Astrocyte of the spinal cord (primary cell): ENCODE data around the gene ABCA2.

Experiments
- DNase-seq: peaks from one replicate; pipeline ENCODE4 v3.0.0; 2011; ENCODE audit warnings: low read depth, low spot score
- H3K4me3 ChIP-seq: 2 replicates; pipeline ENCODE4 v1.5.1; 2011; ENCODE audit warnings: low read depth, mild to moderate bottlenecking, low read length, moderate library complexity
- in situ Hi-C: cut with HindIII; loops from 2 replicates; pipeline ENCODE4 v1.10.0; 2017; ENCODE audit warnings: low sequenced_read_pairs
- TF ChIP-seq, protein P1 (sequence below): IDR thresholded peaks from 2 replicates; pipeline ENCODE4 v1.5.1; 2012; ENCODE audit warnings: low read depth, mild to moderate bottlenecking, low read length, inconsistent platforms

The ABCA2 gene

GRCh38 chr9:137028263-137029057, 423 bp upstream of the ABCA2 start:
- TF ChIP-seq, protein P1, sequence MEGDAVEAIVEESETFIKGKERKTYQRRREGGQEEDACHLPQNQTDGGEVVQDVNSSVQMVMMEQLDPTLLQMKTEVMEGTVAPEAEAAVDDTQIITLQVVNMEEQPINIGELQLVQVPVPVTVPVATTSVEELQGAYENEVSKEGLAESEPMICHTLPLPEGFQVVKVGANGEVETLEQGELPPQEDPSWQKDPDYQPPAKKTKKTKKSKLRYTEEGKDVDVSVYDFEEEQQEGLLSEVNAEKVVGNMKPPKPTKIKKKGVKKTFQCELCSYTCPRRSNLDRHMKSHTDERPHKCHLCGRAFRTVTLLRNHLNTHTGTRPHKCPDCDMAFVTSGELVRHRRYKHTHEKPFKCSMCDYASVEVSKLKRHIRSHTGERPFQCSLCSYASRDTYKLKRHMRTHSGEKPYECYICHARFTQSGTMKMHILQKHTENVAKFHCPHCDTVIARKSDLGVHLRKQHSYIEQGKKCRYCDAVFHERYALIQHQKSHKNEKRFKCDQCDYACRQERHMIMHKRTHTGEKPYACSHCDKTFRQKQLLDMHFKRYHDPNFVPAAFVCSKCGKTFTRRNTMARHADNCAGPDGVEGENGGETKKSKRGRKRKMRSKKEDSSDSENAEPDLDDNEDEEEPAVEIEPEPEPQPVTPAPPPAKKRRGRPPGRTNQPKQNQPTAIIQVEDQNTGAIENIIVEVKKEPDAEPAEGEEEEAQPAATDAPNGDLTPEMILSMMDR = peak; percentile 48
- DNase-seq = no peak
- H3K4me3 ChIP-seq = peak overlapping the region; percentile 41
- in situ Hi-C loops = loop anchor here (25.0 kb wide), 1 partner anchor 91 kb away; the partner anchor contains the start of genes C8G and FBXW5

DNA sequence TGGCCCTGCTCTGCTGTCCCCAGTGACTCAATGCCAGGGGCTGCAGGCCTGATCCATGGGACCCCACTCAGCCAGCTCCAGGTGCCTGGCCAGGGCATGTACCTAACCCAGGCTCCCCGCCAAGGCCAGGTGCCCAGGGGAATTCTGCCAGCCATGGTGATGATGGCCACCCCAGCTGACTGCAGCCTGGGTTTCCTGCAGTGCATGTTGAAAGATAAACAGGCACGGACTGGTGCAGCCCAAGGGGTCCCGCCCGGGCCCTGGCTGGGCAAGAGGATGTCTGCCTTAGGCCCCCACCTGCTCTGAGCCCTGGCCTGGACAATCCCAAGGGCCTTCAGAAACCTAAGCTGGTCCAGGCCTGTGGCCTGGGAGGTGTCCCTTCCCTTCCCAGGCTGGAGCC, 1.2 kb downstream of the ABCA2 start:
- in situ Hi-C loops = loop anchor here (25.0 kb wide), 1 partner anchor 90 kb away; the partner anchor contains the start of genes C8G and FBXW5
- H3K4me3 ChIP-seq = no peak overlapping the region
- DNase-seq = no peak
- TF ChIP-seq, protein P1 = no peak

- no peak for DNase-seq
- H3K4me3 ChIP-seq = no peak overlapping the region
- TF ChIP-seq, protein P1 = no peak
- in situ Hi-C loops = loop anchor here (25.0 kb wide), 1 partner anchor 89 kb away; the partner anchor contains the start of genes C8G and FBXW5
These were observed 1.7 kb downstream of the ABCA2 start for GRCh38 chr9:137026384-137026783.

- DNase-seq = no peak
- no peak overlapping the region for H3K4me3 ChIP-seq
- in situ Hi-C loops = loop anchor here (25.0 kb wide), 1 partner anchor 88 kb away; the partner anchor contains the start of genes C8G and FBXW5
- TF ChIP-seq, protein P1 = no peak
These were observed 2.5 kb downstream of the ABCA2 start for GRCh38 chr9:137025517-137025966.

DNA sequence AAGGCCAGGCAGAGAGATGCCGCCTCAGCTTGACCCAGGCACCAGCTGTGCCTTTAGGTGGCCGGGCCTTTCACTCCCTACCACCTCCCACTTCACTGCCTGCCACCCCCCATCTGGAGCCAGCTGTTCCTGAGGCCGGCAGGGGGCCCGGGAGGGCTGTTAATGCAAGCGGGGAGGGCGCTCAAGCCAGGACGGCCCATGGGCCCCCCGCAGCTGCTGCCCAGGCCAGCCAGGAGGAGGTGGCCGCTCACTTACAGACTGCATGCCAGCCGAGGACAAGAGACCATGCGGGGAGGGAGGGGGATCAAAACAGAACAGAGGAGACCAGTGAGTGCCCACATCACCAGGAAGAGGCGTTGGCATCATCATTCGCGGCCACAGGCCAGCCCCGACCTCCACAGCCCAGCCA, 4.5 kb downstream of the ABCA2 start:
- no peak for DNase-seq
- in situ Hi-C loops = no loop called here
- TF ChIP-seq, protein P1 = no peak
- no peak overlapping the region for H3K4me3 ChIP-seq

GRCh38 chr9:137023157-137023556, 4.9 kb downstream of the ABCA2 start:
- H3K4me3 ChIP-seq = no peak overlapping the region
- no peak for DNase-seq
- TF ChIP-seq, protein P1 = no peak
- in situ Hi-C loops = no loop called here
